OCI-LY7 (cell line): ENCODE results near the gene EPB41L4A. TPM values are rescaled to one million over a fixed set of nuclear protein-coding genes. Genes with fewer than 3 reads are reported as not detected.

Source experiments
- BruUV-seq: library from RNA; stranded (reverse); fragments of 400-500 nt; replicated peaks from 2 replicates; lab custom pipeline; 2021; lab: Mats Ljungman, UMichigan
- CTCF ChIA-PET: fragments of 300-600 bp; sonication (Branson Sonifier 250); formaldehyde crosslinking; loops from one replicate; lab custom pipeline; 2022; ENCODE audit warnings: antibody characterized with exemption; ENCODE audit not compliant: unreplicated experiment; lab: Charles Lee
- POLR2A ChIA-PET: fragments of 300-600 bp; sonication (Branson Sonifier 250); formaldehyde crosslinking; loops from one replicate; lab custom pipeline; 2022; ENCODE audit warnings: antibody characterized with exemption; lab: Charles Lee
- DNase-seq: peaks from one replicate; pipeline ENCODE4 v3.0.0-alpha.2; 2015; ENCODE audit warnings: low spot score
- H2AFZ ChIP-seq: fragments of 200-600 bp; sonication (generic), shearing (Covaris generic); 2 replicates; pipeline ENCODE4 v1.6.1; 2014; ENCODE audit warnings: mild to moderate bottlenecking, antibody characterized with exemption, low read length, moderate library complexity
- H3K27ac ChIP-seq: fragments of 200-600 bp; sonication (generic); 2 replicates; pipeline ENCODE4 v1.5.1; 2014; ENCODE audit warnings: mixed run types, low read depth, mild to moderate bottlenecking, moderate library complexity, low read length, inconsistent platforms; ENCODE audit not compliant: poor library complexity, severe bottlenecking
- H3K36me3 ChIP-seq: fragments of 200-600 bp; sonication (generic); 2 replicates; pipeline ENCODE4 v1.6.1; 2014; ENCODE audit warnings: mild to moderate bottlenecking, antibody characterized with exemption, low read length, moderate library complexity, mixed read lengths; ENCODE audit not compliant: insufficient read depth
- H3K4me1 ChIP-seq: fragments of 200-600 bp; sonication (generic); 2 replicates; pipeline ENCODE4 v1.5.1; 2014; ENCODE audit warnings: mild to moderate bottlenecking, low read length; ENCODE audit not compliant: insufficient read depth, poor library complexity, severe bottlenecking
- H3K4me2 ChIP-seq: fragments of 200-600 bp; sonication (generic); 2 replicates; pipeline ENCODE4 v1.6.1; 2014; ENCODE audit warnings: mild to moderate bottlenecking, low read length
- H3K4me3 ChIP-seq: fragments of 200-600 bp; sonication (generic); 2 replicates; pipeline ENCODE4 v1.5.1; 2014; ENCODE audit warnings: mild to moderate bottlenecking, low read depth, low read length; ENCODE audit not compliant: poor library complexity, severe bottlenecking
- H3K79me2 ChIP-seq: fragments of 200-600 bp; sonication (generic); 2 replicates; pipeline ENCODE4 v1.6.1; 2016; ENCODE audit warnings: low read depth, mild to moderate bottlenecking, low read length, moderate library complexity, mixed read lengths; ENCODE audit not compliant: insufficient read depth
- H3K9me2 ChIP-seq: fragments of 200-600 bp; sonication (generic); 2 replicates; pipeline ENCODE4 v1.6.1; 2016; ENCODE audit warnings: mild to moderate bottlenecking, low read length, mixed read lengths; ENCODE audit not compliant: insufficient read depth
- H3K9me3 ChIP-seq: fragments of 200-600 bp; sonication (generic); 2 replicates; pipeline ENCODE4 v1.6.1; 2014; ENCODE audit warnings: mild to moderate bottlenecking, mixed run types, low read length, mixed read lengths
- H4K20me1 ChIP-seq: fragments of 200-600 bp; sonication (generic); 2 replicates; pipeline ENCODE4 v1.6.1; 2014; ENCODE audit warnings: mild to moderate bottlenecking, antibody characterized with exemption, low read length, moderate library complexity, mixed read lengths; ENCODE audit not compliant: insufficient read depth
- CTCF ChIP-seq: fragments of 200-600 bp; sonication (generic); conservative IDR thresholded peaks from 2 replicates; pipeline ENCODE4 v1.5.1; 2014; ENCODE audit warnings: mild to moderate bottlenecking, antibody characterized with exemption, low read length, moderate library complexity, mixed read lengths
- EZH2phosphoT487 ChIP-seq: fragments of 200-600 bp; sonication (generic); IDR thresholded peaks from 2 replicates; pipeline ENCODE4 v1.6.1; 2018; ENCODE audit warnings: low read depth, borderline replicate concordance, mild to moderate bottlenecking, mixed run types, antibody characterized with exemption, low read length, moderate library complexity, mixed read lengths
- intact Hi-C: fragments of 100-400 bp; cut with micrococcal nuclease; formaldehyde crosslinking; loops from one replicate; pipeline ENCODE4 v1.10.0; 2022; ENCODE audit not compliant: unreplicated experiment
- total RNA-seq, 2 experiments: library from RNA; depleted of rRNA in 1 of 2; stranded (reverse); fragments of >200 nt in 1 of 2; shearing (Covaris generic) in 1 of 2; gene quantifications; 2 replicates each; pipeline ENCODE4 v1.2.3, GENCODE V29; 2014 to 2022

The EPB41L4A gene
- total RNA-seq, 2 experiments from 2014 or later, result 0.03 TPM; not detected in 1

- H3K27ac ChIP-seq, result no peak overlapping the region
- no TSS peak for BruUV-seq
Observed at GRCh38 chr5:112417931-112418658, 982 bp downstream of the EPB41L4A start.

GRCh38 chr5:112415552-112415951 lies 3.5 kb downstream of the EPB41L4A start:
- no TSS peak for BruUV-seq
- CTCF ChIA-PET, result no interaction called here
- peaks cover 5% of the 10 kb centered on the region for H3K4me1 ChIP-seq
- H3K4me2 ChIP-seq, result no peak overlapping the region
- no peak overlapping the region for H3K27ac ChIP-seq
- no peak for TF ChIP-seq EZH2phosphoT487
- TF ChIP-seq CTCF, result no peak
- POLR2A ChIA-PET, result no interaction called here
- H2AFZ ChIP-seq, result no peak overlapping the region
- H3K9me2 ChIP-seq, result no peaks in the 10 kb centered on the region
- DNase-seq, result no peak
- H3K79me2 ChIP-seq, result no peaks in the 10 kb centered on the region
- no peaks in the 10 kb centered on the region for H3K9me3 ChIP-seq
- intact Hi-C loops, result no loop called here
- H3K36me3 ChIP-seq, result no peaks in the 10 kb centered on the region
- H4K20me1 ChIP-seq, result no peaks in the 10 kb centered on the region
- H3K4me3 ChIP-seq, result no peak overlapping the region

More at GRCh38 chr5:112417931-112418658, 982 bp downstream of the EPB41L4A start:
- intact Hi-C loops, result no loop called here
- H3K4me3 ChIP-seq, result peak overlapping the region; percentile 15
- TF ChIP-seq CTCF (no peak), EZH2phosphoT487 (no peak)
- no peaks in the 10 kb centered on the region for H4K20me1 ChIP-seq
- H3K9me2 ChIP-seq, result no peaks in the 10 kb centered on the region
- peak overlapping the region; percentile 41 for H3K4me2 ChIP-seq
- H2AFZ ChIP-seq, result peak overlapping the region; percentile 1; the same call in 1 of the 2 replicates
- POLR2A ChIA-PET, result interaction anchor here (0.6 kb wide), 1 partner anchor 114 kb away, joined by 4 read pairs; no protein-coding TSS in a partner anchor
- peaks cover 5% of the 10 kb centered on the region for H3K4me1 ChIP-seq
- CTCF ChIA-PET, result no interaction called here
- DNase-seq, result no peak
- no peaks in the 10 kb centered on the region for H3K79me2 ChIP-seq
- H3K9me3 ChIP-seq, result no peaks in the 10 kb centered on the region
- no peaks in the 10 kb centered on the region for H3K36me3 ChIP-seq

GRCh38 chr5:112413611-112414010 lies 5.5 kb downstream of the EPB41L4A start:
- no peaks in the 10 kb centered on the region for H3K9me2 ChIP-seq
- no peak overlapping the region for H3K27ac ChIP-seq
- H3K4me3 ChIP-seq, result no peak overlapping the region
- no TSS peak for BruUV-seq
- no peaks in the 10 kb centered on the region for H3K79me2 ChIP-seq
- no peak for DNase-seq
- no peaks in the 10 kb centered on the region for H3K36me3 ChIP-seq
- no peaks in the 10 kb centered on the region for H3K9me3 ChIP-seq
- peaks cover 5% of the 10 kb centered on the region for H3K4me1 ChIP-seq
- H4K20me1 ChIP-seq, result no peaks in the 10 kb centered on the region
- no peak for TF ChIP-seq CTCF
- TF ChIP-seq EZH2phosphoT487, result no peak
- ChIA-PET CTCF (no interaction called here), POLR2A (no interaction called here)
- intact Hi-C loops, result no loop called here
- H2AFZ ChIP-seq, result no peak overlapping the region
- no peak overlapping the region for H3K4me2 ChIP-seq
